HEK293 (cell line): ENCODE measurements around the gene CXCL1.

ENCODE experiments used
- GLI4 ChIP-seq: fragments of 450-650 bp; formaldehyde crosslinking; IDR thresholded peaks from 2 replicates; pipeline ENCODE4 v1.5.1; 2016; ENCODE audit warnings: missing biosample characterization, missing genetic modification characterization
- PRDM1 ChIP-seq: fragments of 450-650 bp; formaldehyde crosslinking; IDR thresholded peaks from 2 replicates; pipeline ENCODE4; 2016; ENCODE audit warnings: missing biosample characterization, missing genetic modification characterization
- RBAK ChIP-seq: fragments of 450-650 bp; formaldehyde crosslinking; IDR thresholded peaks from 2 replicates; pipeline ENCODE4 v1.5.1; 2016; ENCODE audit warnings: missing biosample characterization, missing genetic modification characterization
- SP2 ChIP-seq: fragments of 450-650 bp; formaldehyde crosslinking; IDR thresholded peaks from 2 replicates; pipeline ENCODE4 v1.5.1; 2016; ENCODE audit warnings: missing biosample characterization, missing genetic modification characterization
- ZNF10 ChIP-seq: fragments of 450-650 bp; formaldehyde crosslinking; IDR thresholded peaks from 2 replicates; pipeline ENCODE4 v1.5.1; 2017; ENCODE audit warnings: missing biosample characterization, missing genetic modification characterization
- ZNF16 ChIP-seq: fragments of 450-650 bp; formaldehyde crosslinking; IDR thresholded peaks from 2 replicates; pipeline ENCODE4 v1.5.1; 2016; ENCODE audit warnings: low read depth, missing biosample characterization, missing genetic modification characterization
- ZNF239 ChIP-seq: fragments of 450-650 bp; formaldehyde crosslinking; IDR thresholded peaks from 2 replicates; pipeline ENCODE4 v1.5.1; 2016; ENCODE audit warnings: missing biosample characterization, missing genetic modification characterization
- ZNF274 ChIP-seq, 2 experiments: fragments of 200-500 bp in 1 of 2; fragments of 450-650 bp in 1 of 2; sonication (Bioruptor generic) in 1 of 2; formaldehyde crosslinking in 1 of 2; IDR thresholded peaks; 2 replicates each; pipeline versions ENCODE4 v1.5.1 to v1.6.1; 2014 to 2016; ENCODE audit warnings: borderline replicate concordance in 1 of 2, inconsistent platforms in 1 of 2, low read length in 1 of 2, missing biosample characterization in 1 of 2, missing genetic modification characterization in 1 of 2
- TF ChIP-seq, protein P1 (sequence below): fragments of 450-650 bp; formaldehyde crosslinking; IDR thresholded peaks from 2 replicates; pipeline ENCODE4 v1.5.1; 2016; ENCODE audit warnings: missing biosample characterization, missing genetic modification characterization
- TF ChIP-seq, protein P2 (sequence below): fragments of 450-650 bp; formaldehyde crosslinking; IDR thresholded peaks from 2 replicates; pipeline ENCODE4 v1.5.1; 2016; ENCODE audit warnings: missing biosample characterization, missing genetic modification characterization
- TF ChIP-seq, protein P3 (sequence below): fragments of 450-650 bp; formaldehyde crosslinking; IDR thresholded peaks from 2 replicates; pipeline ENCODE4 v1.5.1; 2016; ENCODE audit warnings: missing biosample characterization, missing genetic modification characterization
- TF ChIP-seq, protein P4 (sequence below): fragments of 450-650 bp; IDR thresholded peaks from 2 replicates; pipeline ENCODE4 v1.5.1; 2018; ENCODE audit warnings: missing biosample characterization, mild to moderate bottlenecking, missing genetic modification characterization
- TF ChIP-seq, protein P5 (sequence below): fragments of 450-650 bp; formaldehyde crosslinking; IDR thresholded peaks from 2 replicates; pipeline ENCODE4 v1.5.1; 2016; ENCODE audit warnings: missing biosample characterization, missing genetic modification characterization, low read depth

DNA sequence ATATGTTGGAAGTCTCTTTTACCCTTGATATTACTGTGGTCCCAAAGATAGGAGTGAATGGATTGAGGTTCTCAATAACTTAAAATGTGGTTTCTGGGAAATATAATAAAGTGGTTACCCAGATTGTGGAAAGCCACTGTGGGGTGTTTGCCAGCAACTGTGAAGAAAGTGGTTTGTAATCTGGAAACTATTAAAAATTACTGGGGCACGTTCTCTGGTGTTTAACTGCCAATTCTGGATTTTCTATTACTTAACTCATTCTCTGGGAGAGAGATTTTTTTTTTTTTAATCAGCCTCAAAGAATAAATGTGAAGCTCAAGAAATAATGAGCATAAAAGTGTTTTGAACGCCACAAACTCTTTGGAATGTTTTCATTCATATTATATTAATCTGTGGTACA, 37.6 kb upstream of the CXCL1 start:
- TF ChIP-seq ZNF239 (no peak), GLI4 (tag by site-specific recombination) (no peak), ZNF274 (IDR thresholded peaks at IDR 0.05; ENCODE audit: low read length) (no peak), ZNF274 (tag by site-specific recombination; IDR thresholded peaks at IDR 0.05; ENCODE audit: borderline replicate concordance) (no peak), PRDM1 (no peak), ZNF16 (tag by site-specific recombination) (no peak), RBAK (tag by site-specific recombination) (no peak), ZNF10 (no peak), SP2 (no peak)
- TF ChIP-seq, protein P1, sequence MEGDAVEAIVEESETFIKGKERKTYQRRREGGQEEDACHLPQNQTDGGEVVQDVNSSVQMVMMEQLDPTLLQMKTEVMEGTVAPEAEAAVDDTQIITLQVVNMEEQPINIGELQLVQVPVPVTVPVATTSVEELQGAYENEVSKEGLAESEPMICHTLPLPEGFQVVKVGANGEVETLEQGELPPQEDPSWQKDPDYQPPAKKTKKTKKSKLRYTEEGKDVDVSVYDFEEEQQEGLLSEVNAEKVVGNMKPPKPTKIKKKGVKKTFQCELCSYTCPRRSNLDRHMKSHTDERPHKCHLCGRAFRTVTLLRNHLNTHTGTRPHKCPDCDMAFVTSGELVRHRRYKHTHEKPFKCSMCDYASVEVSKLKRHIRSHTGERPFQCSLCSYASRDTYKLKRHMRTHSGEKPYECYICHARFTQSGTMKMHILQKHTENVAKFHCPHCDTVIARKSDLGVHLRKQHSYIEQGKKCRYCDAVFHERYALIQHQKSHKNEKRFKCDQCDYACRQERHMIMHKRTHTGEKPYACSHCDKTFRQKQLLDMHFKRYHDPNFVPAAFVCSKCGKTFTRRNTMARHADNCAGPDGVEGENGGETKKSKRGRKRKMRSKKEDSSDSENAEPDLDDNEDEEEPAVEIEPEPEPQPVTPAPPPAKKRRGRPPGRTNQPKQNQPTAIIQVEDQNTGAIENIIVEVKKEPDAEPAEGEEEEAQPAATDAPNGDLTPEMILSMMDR (tag by site-specific recombination), result no peak
- TF ChIP-seq, protein P2, sequence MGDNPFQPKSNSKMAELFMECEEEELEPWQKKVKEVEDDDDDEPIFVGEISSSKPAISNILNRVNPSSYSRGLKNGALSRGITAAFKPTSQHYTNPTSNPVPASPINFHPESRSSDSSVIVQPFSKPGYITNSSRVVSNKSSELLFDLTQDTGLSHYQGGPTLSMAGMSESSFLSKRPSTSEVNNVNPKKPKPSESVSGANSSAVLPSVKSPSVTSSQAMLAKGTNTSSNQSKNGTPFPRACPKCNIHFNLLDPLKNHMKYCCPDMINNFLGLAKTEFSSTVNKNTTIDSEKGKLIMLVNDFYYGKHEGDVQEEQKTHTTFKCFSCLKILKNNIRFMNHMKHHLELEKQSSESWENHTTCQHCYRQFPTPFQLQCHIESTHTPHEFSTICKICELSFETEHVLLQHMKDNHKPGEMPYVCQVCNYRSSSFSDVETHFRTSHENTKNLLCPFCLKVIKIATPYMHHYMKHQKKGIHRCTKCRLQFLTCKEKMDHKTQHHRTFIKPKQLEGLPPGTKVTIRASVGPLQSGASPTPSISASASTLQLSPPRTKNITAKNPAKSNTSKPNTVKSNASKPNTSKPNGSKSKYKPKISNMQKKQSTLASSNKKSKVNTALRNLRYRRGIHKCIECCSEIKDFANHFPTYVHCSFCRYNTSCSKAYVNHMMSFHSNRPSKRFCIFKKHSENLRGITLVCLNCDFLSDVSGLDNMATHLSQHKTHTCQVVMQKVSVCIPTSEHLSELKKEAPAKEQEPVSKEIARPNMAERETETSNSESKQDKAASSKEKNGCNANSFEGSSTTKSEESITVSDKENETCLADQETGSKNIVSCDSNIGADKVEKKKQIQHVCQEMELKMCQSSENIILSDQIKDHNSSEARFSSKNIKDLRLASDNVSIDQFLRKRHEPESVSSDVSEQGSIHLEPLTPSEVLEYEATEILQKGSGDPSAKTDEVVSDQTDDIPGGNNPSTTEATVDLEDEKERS, result no peak
- TF ChIP-seq, protein P3, sequence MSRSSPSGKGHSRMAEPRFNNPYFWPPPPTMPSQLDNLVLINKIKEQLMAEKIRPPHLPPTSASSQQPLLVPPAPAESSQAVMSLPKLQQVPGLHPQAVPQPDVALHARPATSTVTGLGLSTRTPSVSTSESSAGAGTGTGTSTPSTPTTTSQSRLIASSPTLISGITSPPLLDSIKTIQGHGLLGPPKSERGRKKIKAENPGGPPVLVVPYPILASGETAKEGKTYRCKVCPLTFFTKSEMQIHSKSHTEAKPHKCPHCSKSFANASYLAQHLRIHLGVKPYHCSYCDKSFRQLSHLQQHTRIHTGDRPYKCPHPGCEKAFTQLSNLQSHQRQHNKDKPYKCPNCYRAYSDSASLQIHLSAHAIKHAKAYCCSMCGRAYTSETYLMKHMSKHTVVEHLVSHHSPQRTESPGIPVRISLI (tag by site-specific recombination), result no peak
- TF ChIP-seq, protein P4, sequence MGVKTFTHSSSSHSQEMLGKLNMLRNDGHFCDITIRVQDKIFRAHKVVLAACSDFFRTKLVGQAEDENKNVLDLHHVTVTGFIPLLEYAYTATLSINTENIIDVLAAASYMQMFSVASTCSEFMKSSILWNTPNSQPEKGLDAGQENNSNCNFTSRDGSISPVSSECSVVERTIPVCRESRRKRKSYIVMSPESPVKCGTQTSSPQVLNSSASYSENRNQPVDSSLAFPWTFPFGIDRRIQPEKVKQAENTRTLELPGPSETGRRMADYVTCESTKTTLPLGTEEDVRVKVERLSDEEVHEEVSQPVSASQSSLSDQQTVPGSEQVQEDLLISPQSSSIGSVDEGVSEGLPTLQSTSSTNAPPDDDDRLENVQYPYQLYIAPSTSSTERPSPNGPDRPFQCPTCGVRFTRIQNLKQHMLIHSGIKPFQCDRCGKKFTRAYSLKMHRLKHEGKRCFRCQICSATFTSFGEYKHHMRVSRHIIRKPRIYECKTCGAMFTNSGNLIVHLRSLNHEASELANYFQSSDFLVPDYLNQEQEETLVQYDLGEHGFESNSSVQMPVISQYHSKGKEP (tag by site-specific recombination), result no peak
- TF ChIP-seq, protein P5, sequence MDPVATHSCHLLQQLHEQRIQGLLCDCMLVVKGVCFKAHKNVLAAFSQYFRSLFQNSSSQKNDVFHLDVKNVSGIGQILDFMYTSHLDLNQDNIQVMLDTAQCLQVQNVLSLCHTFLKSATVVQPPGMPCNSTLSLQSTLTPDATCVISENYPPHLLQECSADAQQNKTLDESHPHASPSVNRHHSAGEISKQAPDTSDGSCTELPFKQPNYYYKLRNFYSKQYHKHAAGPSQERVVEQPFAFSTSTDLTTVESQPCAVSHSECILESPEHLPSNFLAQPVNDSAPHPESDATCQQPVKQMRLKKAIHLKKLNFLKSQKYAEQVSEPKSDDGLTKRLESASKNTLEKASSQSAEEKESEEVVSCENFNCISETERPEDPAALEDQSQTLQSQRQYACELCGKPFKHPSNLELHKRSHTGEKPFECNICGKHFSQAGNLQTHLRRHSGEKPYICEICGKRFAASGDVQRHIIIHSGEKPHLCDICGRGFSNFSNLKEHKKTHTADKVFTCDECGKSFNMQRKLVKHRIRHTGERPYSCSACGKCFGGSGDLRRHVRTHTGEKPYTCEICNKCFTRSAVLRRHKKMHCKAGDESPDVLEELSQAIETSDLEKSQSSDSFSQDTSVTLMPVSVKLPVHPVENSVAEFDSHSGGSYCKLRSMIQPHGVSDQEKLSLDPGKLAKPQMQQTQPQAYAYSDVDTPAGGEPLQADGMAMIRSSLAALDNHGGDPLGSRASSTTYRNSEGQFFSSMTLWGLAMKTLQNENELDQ, result no peak
